Suppressor macrophage (primary cell): Measurements from ENCODE around the gene SRSF6.
A peak's percentile ranks its signal among the peaks of the same experiment; 100 is the strongest.
"Not testable (repeated sequence)": the region's sequence is repeated elsewhere in the genome, so short reads cannot be mapped to it uniquely, and the experiment has no call there.

Experiments
- DNase-seq, 4 experiments: peaks; one replicate each; pipeline ENCODE4 v3.0.0-alpha.2; 2020 to 2022
- total RNA-seq, 17 experiments: gene quantifications; one replicate each; lab custom pipeline; 2026; ENCODE audit warnings: mixed read lengths in 6 of 17, inconsistent platforms in 3 of 17; lab: John Stamatoyannopoulos, UW

Gene SRSF6
- 38.8 to 129 (median 76.6) reads per million in 17 experiments for total RNA-seq

DNA sequence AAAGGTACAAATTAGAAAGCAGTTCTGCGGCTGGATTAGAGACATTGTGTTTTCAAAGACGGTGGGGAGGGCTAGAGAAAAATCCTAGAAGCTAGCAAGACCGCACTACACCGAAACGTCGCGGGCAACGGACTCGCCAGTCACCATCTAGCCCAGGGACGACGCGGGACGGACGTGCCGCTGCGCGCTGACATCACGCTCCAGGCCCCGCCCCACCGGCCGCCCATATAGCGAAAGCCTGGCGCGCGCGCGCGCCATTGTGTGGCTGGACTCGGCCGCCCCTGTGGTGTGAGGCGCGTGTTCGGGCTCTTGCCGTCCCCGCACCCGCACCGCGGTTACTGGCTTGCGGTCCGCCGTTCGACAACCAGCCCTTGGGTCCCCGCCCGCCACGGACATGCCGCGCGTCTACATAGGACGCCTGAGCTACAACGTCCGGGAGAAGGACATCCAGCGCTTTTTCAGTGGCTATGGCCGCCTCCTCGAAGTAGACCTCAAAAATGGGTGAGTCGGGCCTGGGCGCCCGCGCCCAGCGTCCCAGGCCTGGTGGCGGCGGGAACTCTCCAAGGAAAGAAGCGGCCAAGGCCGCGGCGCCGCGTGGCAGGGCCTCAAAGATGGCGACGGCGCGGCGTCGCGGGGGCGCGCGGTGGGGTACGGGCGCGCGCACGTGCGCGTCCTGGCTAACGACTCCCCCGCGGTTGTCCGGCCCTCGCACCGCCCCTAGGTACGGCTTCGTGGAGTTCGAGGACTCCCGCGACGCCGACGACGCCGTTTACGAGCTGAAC is at the start of gene SRSF6:
Gene SRSF6 (plus strand): TSS at position 257 of the 782 bp plus-strand sequence. CDS start 138 bp downstream, at position 395.
- DNase-seq = peak; percentile 93 to 97 (median 96)

DNA sequence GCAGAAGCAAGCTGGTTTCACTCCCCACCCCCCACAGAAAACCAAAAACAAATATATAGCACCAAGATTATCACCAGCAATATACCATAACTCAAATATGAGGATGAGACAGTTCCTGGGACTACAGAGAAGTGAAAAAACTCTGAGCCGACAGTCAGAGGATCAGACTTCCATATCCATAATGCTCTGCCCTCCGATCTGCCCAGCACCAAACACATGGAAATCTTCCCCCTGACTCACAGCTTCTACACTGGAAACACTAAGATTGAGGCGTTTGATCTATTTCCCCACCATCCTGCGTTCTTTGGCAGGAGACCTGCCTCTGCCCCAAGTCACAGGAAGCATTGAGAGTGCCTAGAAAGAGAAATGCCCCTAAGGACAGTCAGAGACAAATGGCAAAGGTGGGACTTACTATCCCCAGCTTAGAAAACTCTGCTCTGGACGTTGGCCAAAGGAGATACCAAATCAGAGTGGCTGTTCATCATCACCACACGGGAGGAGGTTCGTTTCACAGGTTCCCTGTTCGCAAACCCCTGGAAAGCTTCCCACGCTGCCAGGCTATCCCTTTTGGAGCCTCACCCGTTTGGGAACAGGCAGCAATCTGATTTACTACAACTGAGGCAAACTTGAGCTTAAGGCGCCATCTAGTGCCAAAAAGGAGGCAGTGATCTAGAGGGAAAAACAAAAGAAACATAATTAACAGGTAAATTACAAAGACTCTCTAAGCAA is 48.7 kb upstream of the SRSF6 start:
- peak; percentile 25 to 49 (median 40) for DNase-seq

DNA sequence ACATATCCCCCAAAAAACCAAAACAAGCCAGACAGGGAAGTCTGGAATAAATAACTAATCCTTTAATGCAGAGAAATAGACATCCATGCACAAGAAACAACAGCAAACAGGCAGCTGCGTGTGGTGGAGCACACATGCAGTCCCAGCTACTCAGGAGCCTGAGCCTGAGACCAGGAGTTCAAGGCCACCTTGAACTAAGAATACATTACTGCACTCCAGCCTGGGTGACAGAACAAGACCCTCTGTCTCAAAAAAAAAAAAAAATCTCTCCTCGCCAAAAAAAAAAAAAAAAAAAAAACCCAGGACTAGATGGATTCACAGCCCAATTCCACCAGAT is 48.2 kb upstream of the SRSF6 start:
- no peak for DNase-seq

DNA sequence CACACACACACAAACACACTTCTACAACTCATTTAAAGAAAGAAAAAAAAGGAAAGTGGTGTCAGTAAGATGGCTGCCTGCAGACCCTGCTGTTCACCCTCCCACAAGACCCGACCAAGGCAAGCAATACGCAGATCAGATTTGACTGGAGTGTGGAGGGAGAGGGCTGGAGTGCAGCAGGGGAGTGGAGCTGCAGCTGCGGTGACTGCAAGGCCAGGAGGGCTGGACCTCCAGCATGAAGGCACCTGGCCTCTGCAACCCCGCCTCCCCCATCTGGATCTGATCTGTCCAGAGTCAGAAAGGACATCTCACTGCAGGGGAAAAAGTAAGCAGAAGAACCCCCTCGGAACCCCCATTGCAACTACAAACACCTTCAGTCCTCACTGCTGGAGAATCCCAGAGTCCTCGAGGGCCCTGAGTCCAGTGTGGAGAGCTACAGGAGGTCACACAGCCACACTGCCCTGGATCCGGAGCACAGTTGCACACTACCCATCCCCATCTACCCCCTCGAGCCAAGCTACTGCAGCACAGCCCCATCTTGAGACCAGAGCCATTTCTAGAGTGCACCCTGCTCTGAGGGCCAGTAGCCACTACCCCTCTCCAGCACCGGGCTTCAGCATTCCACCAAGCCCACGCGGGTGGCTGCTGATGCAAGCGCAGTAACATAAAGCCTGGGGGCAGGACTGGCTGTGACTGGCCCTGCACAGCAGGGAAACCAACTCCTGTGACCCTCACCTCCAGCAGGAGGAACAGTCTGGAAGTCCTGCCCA is 41.9 kb upstream of the SRSF6 start:
- DNase-seq = no peak

DNA sequence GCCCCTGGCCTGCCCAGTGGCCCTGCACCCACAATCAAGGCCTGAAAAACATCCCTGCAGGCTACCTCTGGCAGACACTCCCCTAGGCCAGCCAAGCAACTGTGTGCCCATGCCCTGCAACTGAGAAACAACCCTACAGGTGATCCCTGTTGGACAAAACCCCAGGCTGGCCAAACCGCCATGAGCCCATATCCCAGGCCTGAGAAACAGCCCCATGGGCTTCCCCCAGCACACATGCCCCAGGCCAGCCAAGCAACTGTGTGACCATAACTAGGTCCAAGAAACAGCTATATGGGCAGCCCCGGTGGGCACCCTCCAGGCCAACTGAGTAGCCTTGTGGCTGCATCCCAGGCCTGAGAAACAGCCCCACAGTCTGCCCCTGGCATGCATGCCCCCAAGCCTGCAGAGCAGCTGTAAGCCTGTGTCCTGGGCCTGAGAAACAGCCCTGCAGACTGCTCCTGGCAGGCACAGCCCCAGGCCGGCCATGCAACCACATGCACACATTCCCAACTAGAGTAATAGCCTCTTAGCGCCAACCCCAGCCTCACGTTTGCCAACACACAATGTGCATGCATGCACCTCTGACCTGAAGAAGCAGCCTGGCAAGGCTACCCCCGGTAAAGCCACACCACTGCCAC is 41.0 kb upstream of the SRSF6 start:
- no peak for DNase-seq

DNA sequence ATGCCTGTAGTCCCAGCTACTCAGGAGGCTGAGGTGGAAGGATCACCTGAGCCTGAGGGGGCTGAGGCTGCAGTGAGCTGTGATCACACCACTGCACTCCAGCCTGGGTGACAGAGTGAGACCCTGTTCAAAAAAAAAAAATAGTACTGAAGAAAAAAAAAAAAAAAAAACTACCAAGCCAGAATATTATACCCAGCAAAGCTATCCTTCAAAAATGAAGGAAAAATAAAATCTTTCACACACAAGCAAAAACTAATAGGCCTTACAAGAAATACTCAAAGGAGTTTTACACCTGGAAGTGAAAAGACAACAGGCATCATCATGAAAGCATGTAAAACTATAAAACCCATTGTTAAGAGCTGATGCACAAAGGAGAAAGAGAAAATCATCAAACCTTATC is 37.5 kb upstream of the SRSF6 start:
- DNase-seq = no peak

DNA sequence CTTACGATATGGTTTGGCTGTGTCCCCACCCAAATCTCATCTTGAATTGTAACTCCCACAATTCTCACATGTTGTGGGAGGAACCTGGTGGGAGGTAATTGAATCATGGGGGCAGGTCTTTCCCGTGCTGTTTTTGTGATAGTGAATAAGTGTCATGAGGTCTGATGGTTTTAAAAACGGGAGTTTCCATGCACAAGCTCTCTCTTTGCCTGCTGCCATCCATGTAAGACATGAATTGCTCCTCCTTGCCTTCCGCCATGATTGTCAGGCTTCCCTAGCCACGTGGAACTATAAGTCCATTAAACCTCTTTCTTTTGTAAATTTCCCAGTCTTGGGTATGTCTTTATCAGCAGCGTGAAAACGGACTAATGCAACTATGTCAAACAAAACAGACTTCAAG is 36.8 kb upstream of the SRSF6 start:
- not testable (repeated sequence) for DNase-seq

DNA sequence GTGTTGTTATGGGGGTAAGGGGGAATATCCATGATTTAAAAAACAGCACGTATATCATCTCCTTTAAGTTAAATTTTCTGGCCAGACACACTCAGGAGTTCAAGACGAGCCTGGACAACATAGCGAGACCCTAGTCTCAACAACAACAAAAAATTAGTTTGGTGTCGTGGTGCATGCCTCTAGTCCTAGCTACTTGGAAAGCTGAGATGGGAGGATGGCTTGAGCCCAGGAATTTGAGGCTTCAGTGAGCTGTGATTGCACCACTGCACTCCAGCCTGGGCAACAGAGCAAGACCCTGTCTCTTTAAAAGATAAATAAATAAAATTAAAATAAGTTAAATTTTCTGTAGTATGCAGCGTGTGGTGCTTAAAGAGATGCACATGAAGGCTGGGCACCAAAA is 31.5 kb upstream of the SRSF6 start:
- no peak for DNase-seq

DNA sequence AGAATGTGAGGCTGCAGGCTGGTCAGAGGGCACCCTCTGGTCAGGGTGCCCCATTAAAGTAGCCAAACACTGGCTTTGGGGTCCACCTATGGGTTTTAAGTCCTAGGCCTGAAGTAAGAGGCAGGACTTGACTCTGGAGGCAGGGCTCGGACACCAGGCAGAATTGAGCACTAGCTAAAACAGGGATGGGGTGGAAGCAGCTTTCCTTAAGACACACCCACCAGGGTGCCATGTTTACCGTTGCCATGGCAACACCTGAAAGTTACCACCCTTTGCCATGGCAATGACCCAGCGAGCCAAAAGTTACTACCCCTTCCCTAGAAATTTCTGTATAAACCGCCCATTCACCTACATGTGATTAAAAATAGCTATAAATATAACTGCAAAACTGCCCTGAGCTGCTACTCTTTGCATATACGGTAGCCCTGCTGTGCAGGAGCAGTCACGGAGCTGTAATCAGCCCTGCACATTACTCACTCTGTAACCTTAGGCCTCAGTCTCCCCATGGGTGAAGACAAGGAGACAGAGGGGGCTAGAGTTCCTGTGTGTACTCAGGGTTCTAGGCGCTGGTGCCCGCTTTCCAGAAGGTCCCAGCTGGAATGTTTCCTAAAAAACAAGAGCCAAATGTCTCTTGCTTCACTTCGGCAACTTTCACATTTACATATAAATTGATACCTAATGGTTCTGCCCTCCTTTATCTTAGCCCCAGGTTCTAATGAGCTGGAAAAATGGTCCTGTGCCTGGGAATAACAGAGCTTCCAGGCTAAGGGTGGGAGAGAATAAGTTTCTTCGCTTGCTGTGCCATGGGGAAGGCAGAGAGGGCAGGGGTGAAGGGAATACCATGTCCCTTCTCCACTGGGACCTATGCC is 27.2 kb upstream of the SRSF6 start:
- DNase-seq = no peak

DNA sequence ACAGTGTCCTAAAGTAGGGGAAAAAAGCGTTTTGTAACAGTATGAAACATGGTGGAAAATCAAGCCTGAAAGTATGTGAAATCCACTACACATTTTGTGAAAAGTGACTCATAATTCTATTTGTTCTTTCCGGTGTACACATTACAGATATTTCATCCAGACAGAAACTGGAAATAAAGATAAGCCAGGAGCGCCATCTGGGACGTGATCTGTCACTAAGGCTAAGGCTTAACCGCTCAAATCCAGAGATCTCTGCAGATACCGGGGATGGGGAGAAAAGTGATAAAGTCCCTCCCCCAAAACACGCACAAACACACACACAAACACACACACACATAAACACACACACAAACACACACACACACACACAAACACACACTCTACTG is 26.6 kb upstream of the SRSF6 start:
- DNase-seq = no peak

DNA sequence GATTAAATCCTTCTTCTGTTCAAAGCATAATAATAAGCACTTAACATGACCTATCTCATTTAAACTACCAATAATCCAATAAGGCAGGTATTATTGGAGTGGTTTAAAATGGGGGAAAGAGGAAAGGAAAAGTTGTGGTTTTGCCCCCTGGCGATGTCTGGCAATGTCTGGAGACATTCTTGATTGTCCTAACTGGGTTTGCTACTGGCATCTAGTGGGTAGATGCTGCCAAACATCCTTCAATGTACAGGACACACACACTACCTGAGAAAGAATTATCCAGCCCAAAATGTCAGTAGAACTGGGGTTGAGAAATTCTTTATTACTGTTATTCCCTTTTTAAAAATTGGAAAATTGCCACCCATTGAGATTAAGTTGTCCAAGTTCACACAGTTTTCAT is 25.2 kb upstream of the SRSF6 start:
- DNase-seq = no peak

DNA sequence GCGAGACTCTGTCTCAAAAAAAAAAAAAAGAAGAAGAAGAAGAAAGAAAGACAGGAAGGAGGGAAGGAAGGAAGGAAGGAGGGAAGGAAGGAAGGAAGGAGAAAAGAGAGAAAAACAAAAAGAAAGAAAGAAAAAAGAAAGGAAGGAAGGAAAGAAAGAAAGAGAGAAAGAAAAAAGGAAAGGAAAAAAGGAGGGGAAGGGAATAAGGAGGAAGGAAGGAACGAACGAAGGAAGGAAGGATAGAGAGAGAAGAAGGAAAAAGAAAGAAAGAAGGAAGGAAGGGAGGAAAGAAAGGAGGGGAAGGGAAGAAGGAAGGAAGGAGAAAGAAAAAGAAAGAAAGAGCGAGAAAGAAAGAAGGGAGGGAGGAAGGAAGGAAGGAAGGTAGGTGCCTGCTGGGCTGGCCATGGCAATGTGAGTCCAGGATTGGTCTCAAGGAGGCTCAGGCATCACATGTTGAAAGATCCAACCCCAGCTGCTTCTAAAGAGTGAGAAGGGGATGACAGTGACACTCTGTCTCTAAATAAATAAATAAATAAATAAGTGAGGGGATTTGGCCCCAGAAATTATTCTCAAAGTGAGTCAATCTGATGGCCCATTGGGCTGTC is 24.3 kb upstream of the SRSF6 start:
- no peak for DNase-seq

DNA sequence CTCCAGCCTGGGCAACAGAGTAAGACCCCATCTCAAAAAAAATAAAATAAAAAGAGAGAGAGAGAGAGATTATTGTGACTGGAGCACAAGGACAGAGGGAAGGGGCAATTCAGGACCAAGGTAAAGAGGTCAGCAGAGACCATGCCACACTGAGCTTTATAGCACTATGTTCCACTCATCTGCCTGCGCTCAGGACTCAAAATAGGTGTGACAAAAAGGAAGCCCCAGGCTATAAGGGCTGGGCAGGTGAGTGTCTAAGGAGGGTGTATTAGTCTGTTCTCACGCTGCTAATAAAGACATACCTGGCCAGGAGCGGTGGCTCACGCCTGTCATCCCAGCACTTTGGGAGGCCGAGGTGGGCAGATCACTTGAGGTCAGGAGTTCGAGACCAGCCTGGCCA is 23.1 kb upstream of the SRSF6 start:
- no peak for DNase-seq

DNA sequence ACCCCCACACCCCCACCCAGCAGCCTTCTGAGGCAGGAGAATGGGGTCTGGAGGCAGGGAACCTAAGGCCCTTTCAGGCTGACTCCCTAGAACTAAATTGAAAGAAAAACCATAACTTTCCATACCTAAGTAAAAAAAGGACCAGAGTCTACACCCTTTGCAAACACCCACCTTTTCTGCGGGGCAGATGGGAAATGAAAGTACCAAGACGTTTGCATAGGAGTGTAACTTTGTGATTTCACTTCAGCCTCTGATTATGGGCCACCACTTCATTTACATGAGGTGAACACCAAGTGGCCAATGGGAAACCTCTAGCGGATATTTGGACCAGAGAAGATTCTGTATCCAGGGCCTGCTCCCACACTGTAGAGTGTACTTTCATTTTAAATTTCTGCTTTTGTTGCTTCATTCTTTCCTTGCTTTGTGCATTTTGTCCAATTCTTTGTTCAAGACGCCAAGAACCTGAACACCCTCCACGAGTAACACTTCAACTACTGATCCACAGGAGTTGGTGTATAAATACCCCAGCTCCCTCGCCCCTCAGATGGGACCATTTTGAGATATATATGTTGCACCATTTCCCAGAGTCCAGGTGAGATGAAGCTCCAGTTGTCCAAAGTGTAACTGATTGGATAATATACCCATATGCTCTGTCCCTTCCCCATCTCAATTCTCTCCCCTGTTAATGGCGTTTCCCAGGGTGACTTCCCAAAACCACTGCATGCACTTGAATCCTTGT is 18.9 kb upstream of the SRSF6 start:
- no peak for DNase-seq

DNA sequence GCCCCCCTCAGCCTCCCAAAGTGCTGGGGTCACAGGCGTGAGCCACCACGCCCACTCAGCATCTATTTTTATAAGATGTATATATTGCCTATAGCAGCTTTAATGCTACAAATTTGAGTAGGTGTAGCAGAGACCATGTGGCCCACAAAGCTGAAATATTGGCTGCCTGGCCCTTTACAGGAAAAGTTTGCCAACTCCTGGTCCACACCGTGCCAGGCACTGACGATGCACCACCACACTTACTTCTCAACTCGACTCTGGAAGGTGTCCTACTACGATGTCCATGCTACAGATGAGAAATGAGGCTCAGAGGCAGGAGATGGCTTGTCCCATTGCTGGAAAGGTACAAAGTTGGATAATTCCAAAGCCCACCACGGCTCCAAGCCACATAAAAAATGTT is 17.2 kb upstream of the SRSF6 start:
- no peak for DNase-seq

DNA sequence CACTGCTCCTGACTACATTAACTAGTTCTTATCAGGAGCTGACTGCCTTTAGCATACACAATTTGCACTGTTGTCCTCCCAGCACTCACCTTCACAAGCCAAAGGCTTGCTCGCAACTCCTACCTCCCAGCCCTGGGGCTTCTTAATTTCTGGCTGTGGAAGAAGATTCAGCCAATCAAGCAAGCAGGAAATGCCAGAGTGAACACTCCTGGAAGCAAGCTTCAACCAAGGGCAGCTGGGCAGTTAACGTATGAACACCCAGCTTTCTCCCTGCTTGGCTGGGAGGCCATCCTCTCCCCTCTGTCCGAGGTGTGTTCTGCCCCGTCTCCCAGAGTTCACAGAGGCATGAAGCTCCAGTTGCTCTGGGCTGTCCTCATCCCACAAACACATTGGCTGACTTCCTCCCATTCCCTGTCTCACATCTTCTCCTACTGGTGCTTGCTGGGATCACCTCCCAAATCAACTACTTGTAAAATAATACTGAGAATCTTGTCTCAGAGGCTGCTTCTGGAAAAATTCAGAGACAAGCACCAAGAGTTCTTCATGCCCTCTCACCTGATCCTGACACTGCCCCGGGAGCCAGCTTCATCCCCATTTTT is 15.3 kb upstream of the SRSF6 start:
- no peak for DNase-seq

DNA sequence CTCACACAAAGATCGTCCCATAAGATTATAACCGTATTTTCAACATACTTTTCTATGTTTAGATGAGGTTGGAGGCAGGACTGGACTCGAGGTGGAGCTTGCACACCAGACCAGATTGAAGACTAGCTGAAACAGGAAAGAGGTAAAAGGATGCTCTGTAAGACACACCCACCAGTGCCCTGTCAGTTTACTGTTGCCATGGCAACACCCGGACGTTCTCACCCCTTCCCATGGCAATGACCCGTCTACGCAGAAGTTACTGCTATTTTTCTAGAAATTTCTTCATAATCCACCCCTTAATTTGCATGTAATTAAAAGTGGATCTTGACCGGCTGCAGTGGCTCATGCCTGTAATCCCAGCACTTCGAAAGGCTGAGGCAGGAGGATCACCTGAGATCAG is 13.6 kb upstream of the SRSF6 start:
- DNase-seq = no peak

DNA sequence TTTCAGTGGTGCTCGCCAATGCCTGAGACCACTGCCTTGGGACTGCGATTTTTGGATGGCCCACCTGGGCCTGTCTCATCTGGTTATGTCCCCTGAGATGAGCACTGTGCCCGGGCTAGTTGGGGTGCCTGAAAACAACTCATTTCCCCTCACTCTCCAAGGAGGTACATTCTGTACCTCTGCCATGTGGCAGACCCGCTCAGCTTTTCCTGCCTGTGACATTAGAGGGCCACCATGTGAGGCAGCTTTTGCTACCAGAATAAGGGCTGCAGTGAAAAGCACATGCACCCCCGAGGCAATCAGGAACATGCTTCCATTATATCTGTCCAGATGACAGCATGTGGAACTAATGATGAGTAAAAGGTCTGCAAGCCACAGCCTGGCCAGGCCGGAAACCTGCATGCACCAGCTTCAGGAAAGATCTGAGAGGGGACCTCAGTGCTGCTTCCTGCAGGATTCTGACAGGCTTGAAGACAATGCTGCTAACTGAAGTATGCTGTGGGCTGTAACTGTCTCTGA is 11.3 kb upstream of the SRSF6 start:
- DNase-seq = no peak

DNA sequence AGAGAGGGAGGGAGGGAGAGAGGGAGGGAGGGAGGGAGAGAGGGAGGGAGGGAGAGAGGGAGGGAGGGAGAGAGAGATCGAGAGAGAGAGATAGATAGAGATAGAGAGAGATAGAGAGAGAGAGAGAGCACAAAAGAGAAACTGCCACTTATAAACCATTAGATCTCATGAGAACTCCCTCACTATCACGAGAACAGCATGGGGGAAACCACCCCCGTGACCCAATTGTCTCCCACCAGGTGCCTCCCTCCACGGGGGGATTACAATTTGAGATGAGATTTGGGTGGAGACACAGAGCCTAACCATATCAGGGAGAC is 9.3 kb upstream of the SRSF6 start:
- not testable (repeated sequence) for DNase-seq
